ENCODE data around the gene E2F4. TPM values are rescaled to one million over a fixed set of nuclear protein-coding genes. Genes with fewer than 3 reads are reported as not detected.

E2F4 gene
- total RNA-seq, 1 experiment from 2014 or later = 96.0 TPM

GRCh38 chr16:67199011-67199807 is 7.3 kb downstream of the E2F4 start, which contains the start of gene ELMO3:
ELMO3 (plus strand) TSS chr16:67199131; CDS start chr16:67199327, 196 bp downstream.
- CTCF ChIA-PET = no interaction called here
- TF ChIP-seq CTCF (conservative IDR thresholded peaks at IDR 0.05; ENCODE audit: low read depth, low read length) (no peak; the same call in 1 of the 2 replicates), EZH2 (IDR thresholded peaks at IDR 0.05; ENCODE audit: borderline replicate concordance, low read depth, low read length, poor library complexity, severe bottlenecking) (no peak)
- no peak within 1 kb of the TSS for H3K27ac ChIP-seq (ENCODE audit: low read depth, low read length, poor library complexity, severe bottlenecking)
- DNase-seq (ENCODE audit: low spot score) = no peak
- no peaks in the 10 kb centered on the region for H3K4me1 ChIP-seq (ENCODE audit: insufficient read depth, low read length, poor library complexity, severe bottlenecking)
- no peaks in the 10 kb centered on the region for H3K27me3 ChIP-seq (replicated peaks; ENCODE audit: insufficient read depth, low read depth, low read length, poor library complexity)
- intact Hi-C loops (cut with micrococcal nuclease; ENCODE audit: unreplicated experiment) = no loop called here
- H3K9me3 ChIP-seq (ENCODE audit: low read depth, low read length, poor library complexity, severe bottlenecking) = no peaks in the 10 kb centered on the region
- POLR2A ChIA-PET (ENCODE audit: low non-redundant PET) = interaction anchor here (0.6 kb wide), 1 partner anchor 172 kb away, joined by 3 read pairs; no protein-coding TSS in a partner anchor
- H3K36me3 ChIP-seq (ENCODE audit: insufficient read depth, low read length, poor library complexity, severe bottlenecking) = peaks cover 61% of the 10 kb centered on the region
- H3K4me3 ChIP-seq (ENCODE audit: low read depth, low read length, poor library complexity, severe bottlenecking) = no peak within 1 kb of the TSS
- BruUV-seq (replicated peaks) = no TSS peak

- CTCF ChIA-PET = interaction anchor here (0.7 kb wide), 1 partner anchor 45 kb away, joined by 8 read pairs; no protein-coding TSS in a partner anchor
- no peak overlapping the region for H3K27ac ChIP-seq (ENCODE audit: low read depth, low read length, poor library complexity, severe bottlenecking)
These were observed 7.8 kb downstream of the E2F4 start for GRCh38 chr16:67199808-67200198.

GRCh38 chr16:67200491-67200890 is 8.5 kb downstream of the E2F4 start:
- no peaks in the 10 kb centered on the region for H3K4me1 ChIP-seq (ENCODE audit: insufficient read depth, low read length, poor library complexity, severe bottlenecking)
- ChIA-PET CTCF (interaction anchor here (0.6 to 0.7 kb wide), 2 partner anchors 44 to 254 kb away, joined by 3 to 8 read pairs; no protein-coding TSS in a partner anchor), POLR2A (ENCODE audit: low non-redundant PET) (no interaction called here)
- no peaks in the 10 kb centered on the region for H3K27me3 ChIP-seq (replicated peaks; ENCODE audit: insufficient read depth, low read depth, low read length, poor library complexity)
- H3K9me3 ChIP-seq (ENCODE audit: low read depth, low read length, poor library complexity, severe bottlenecking) = no peaks in the 10 kb centered on the region
- intact Hi-C loops (cut with micrococcal nuclease; ENCODE audit: unreplicated experiment) = no loop called here
- H3K4me3 ChIP-seq (ENCODE audit: low read depth, low read length, poor library complexity, severe bottlenecking) = no peak overlapping the region
- H3K27ac ChIP-seq (ENCODE audit: low read depth, low read length, poor library complexity, severe bottlenecking) = no peak overlapping the region
- no TSS peak for BruUV-seq (replicated peaks)
- no peak for DNase-seq (ENCODE audit: low spot score)
- no peak for TF ChIP-seq CTCF (conservative IDR thresholded peaks at IDR 0.05; ENCODE audit: low read depth, low read length)
- no peak for TF ChIP-seq EZH2 (IDR thresholded peaks at IDR 0.05; ENCODE audit: borderline replicate concordance, low read depth, low read length, poor library complexity, severe bottlenecking)
- peaks cover 48% of the 10 kb centered on the region for H3K36me3 ChIP-seq (ENCODE audit: insufficient read depth, low read length, poor library complexity, severe bottlenecking)

More at GRCh38 chr16:67199808-67200198, 7.8 kb downstream of the E2F4 start:
- no TSS peak for BruUV-seq (replicated peaks)
- H3K4me3 ChIP-seq (ENCODE audit: low read depth, low read length, poor library complexity, severe bottlenecking) = no peak overlapping the region
- H3K4me1 ChIP-seq (ENCODE audit: insufficient read depth, low read length, poor library complexity, severe bottlenecking) = no peaks in the 10 kb centered on the region
- no peak for TF ChIP-seq CTCF (conservative IDR thresholded peaks at IDR 0.05; ENCODE audit: low read depth, low read length)
- no peak for TF ChIP-seq EZH2 (IDR thresholded peaks at IDR 0.05; ENCODE audit: borderline replicate concordance, low read depth, low read length, poor library complexity, severe bottlenecking)
- H3K27me3 ChIP-seq (replicated peaks; ENCODE audit: insufficient read depth, low read depth, low read length, poor library complexity) = no peaks in the 10 kb centered on the region
- H3K36me3 ChIP-seq (ENCODE audit: insufficient read depth, low read length, poor library complexity, severe bottlenecking) = peaks cover 55% of the 10 kb centered on the region
- intact Hi-C loops (cut with micrococcal nuclease; ENCODE audit: unreplicated experiment) = no loop called here
- no peak for DNase-seq (ENCODE audit: low spot score)
- no peaks in the 10 kb centered on the region for H3K9me3 ChIP-seq (ENCODE audit: low read depth, low read length, poor library complexity, severe bottlenecking)
- POLR2A ChIA-PET (ENCODE audit: low non-redundant PET) = no interaction called here

Measured in A673 (cell line).